Fibroblast of lung (primary cell): ENCODE data around the gene RLBP1.

Source experiments
- EZH2 ChIP-seq: IDR thresholded peaks from 2 replicates; pipeline ENCODE4 v1.5.1; 2012; ENCODE audit warnings: low read length, control low read depth, mild to moderate bottlenecking; ENCODE audit errors: missing control alignments
- TF ChIP-seq, protein P1 (sequence below), 2 donors: IDR thresholded peaks in 1 of 2; conservative IDR thresholded peaks in 1 of 2; 1 replicate in 1 of 2; 2 replicates in 1 of 2; pipeline ENCODE4 v1.5.1; 2011 to 2012; ENCODE audit warnings: low read length in 2 of 2, control low read depth in 1 of 2, inconsistent platforms in 1 of 2, low read depth in 1 of 2, mild to moderate bottlenecking in 1 of 2

- no peak for TF ChIP-seq EZH2
- TF ChIP-seq, protein P1, sequence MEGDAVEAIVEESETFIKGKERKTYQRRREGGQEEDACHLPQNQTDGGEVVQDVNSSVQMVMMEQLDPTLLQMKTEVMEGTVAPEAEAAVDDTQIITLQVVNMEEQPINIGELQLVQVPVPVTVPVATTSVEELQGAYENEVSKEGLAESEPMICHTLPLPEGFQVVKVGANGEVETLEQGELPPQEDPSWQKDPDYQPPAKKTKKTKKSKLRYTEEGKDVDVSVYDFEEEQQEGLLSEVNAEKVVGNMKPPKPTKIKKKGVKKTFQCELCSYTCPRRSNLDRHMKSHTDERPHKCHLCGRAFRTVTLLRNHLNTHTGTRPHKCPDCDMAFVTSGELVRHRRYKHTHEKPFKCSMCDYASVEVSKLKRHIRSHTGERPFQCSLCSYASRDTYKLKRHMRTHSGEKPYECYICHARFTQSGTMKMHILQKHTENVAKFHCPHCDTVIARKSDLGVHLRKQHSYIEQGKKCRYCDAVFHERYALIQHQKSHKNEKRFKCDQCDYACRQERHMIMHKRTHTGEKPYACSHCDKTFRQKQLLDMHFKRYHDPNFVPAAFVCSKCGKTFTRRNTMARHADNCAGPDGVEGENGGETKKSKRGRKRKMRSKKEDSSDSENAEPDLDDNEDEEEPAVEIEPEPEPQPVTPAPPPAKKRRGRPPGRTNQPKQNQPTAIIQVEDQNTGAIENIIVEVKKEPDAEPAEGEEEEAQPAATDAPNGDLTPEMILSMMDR (conservative IDR thresholded peaks at IDR 0.05 in 1 of 2, IDR thresholded peaks at IDR 0.05 in 1 of 2; ENCODE audit: low read depth in 1 of 2, low read length in 2 of 2), result no peak
Observed at GRCh38 chr15:89175617-89176191, 45.7 kb downstream of the RLBP1 start.
